PC-3 (cell line): ENCODE data around the gene CPB2. TPM values are rescaled to one million over a fixed set of nuclear protein-coding genes. Genes with fewer than 3 reads are reported as not detected.

ENCODE experiments used
- ATAC-seq: fragments of 200-7000 bp; cut with Tn5 transposase; 2 replicates; pipeline ENCODE4 v1.9.1; 2020; ENCODE audit warnings: mild to moderate bottlenecking, moderate library complexity
- BruUV-seq: library from RNA; stranded (reverse); fragments of 400-500 nt; replicated peaks from 2 replicates; lab custom pipeline; 2021; lab: Mats Ljungman, UMichigan
- CTCF ChIA-PET: fragments of 300-600 bp; sonication (Branson Sonifier 250); formaldehyde crosslinking; loops from one replicate; lab custom pipeline; 2022; ENCODE audit warnings: antibody characterized with exemption; lab: Charles Lee
- POLR2A ChIA-PET: fragments of 300-600 bp; sonication (Branson Sonifier 250); formaldehyde crosslinking; loops from one replicate; lab custom pipeline; 2022; ENCODE audit warnings: antibody characterized with exemption; ENCODE audit not compliant: unreplicated experiment; lab: Charles Lee
- DNase-seq: peaks from one replicate; pipeline ENCODE4 v3.0.0-alpha.2; 2015
- H2AFZ ChIP-seq: fragments of 300-600 bp; sonication (generic); 2 replicates; pipeline ENCODE4 v1.6.0; 2016; ENCODE audit warnings: antibody characterized with exemption, low read length
- H3F3A ChIP-seq: fragments of 300-600 bp; sonication (generic); one replicate; pipeline ENCODE4 v1.6.0; 2017; ENCODE audit warnings: antibody characterized with exemption, low read length, control low read depth, mild to moderate bottlenecking; ENCODE audit not compliant: unreplicated experiment
- H3K27ac ChIP-seq: fragments of 300-600 bp; sonication (generic); 2 replicates; pipeline ENCODE4 v1.5.1; 2016; ENCODE audit warnings: mild to moderate bottlenecking, low read length
- H3K27me3 ChIP-seq: fragments of 300-600 bp; sonication (generic); 2 replicates; pipeline ENCODE4 v1.6.1; 2016; ENCODE audit warnings: low read length, mixed read lengths
- H3K36me3 ChIP-seq: fragments of 300-600 bp; sonication (generic); 2 replicates; pipeline ENCODE4 v1.6.1; 2016; ENCODE audit warnings: low read depth, mixed run types, low read length, mixed read lengths
- H3K4me1 ChIP-seq: fragments of 300-600 bp; sonication (generic); 2 replicates; pipeline ENCODE4 v1.5.1; 2016; ENCODE audit warnings: low read length; ENCODE audit not compliant: insufficient read depth
- H3K4me2 ChIP-seq: fragments of 300-600 bp; sonication (generic); 2 replicates; pipeline ENCODE4 v1.6.0; 2016; ENCODE audit warnings: low read length
- H3K4me3 ChIP-seq: fragments of 300-600 bp; sonication (generic); 2 replicates; pipeline ENCODE4 v1.5.1; 2016; ENCODE audit warnings: mild to moderate bottlenecking, low read length, mixed read lengths
- H3K79me2 ChIP-seq: fragments of 300-600 bp; sonication (generic); 2 replicates; pipeline ENCODE4 v1.6.1; 2017; ENCODE audit warnings: low read length, mixed read lengths
- H3K9ac ChIP-seq: fragments of 300-600 bp; sonication (generic); 2 replicates; pipeline ENCODE4 v1.6.0; 2016; ENCODE audit warnings: mild to moderate bottlenecking, low read length
- H3K9me2 ChIP-seq: fragments of 300-600 bp; sonication (generic); replicated peaks from 2 replicates; pipeline ENCODE4 v1.6.1; 2016; ENCODE audit warnings: mixed run types, low read length, mixed read lengths
- H3K9me3 ChIP-seq: fragments of 300-600 bp; sonication (generic); 2 replicates; pipeline ENCODE4 v1.6.1; 2016; ENCODE audit warnings: low read length, mixed read lengths
- H4K20me1 ChIP-seq: fragments of 300-600 bp; sonication (generic); 2 replicates; pipeline ENCODE4 v1.6.1; 2016; ENCODE audit warnings: low read length, mixed read lengths
- CTCF ChIP-seq: fragments of 300-600 bp; sonication (generic); conservative IDR thresholded peaks from 2 replicates; pipeline ENCODE4 v1.5.1; 2017; ENCODE audit warnings: antibody characterized with exemption, low read depth, mild to moderate bottlenecking, low read length
- EZH2 ChIP-seq: fragments of 300-600 bp; sonication (generic); IDR thresholded peaks from one replicate; pipeline ENCODE4 v1.6.1; 2017; ENCODE audit warnings: antibody characterized with exemption, mild to moderate bottlenecking, low read length; ENCODE audit not compliant: unreplicated experiment
- EZH2phosphoT487 ChIP-seq: fragments of 300-600 bp; sonication (generic); IDR thresholded peaks from 2 replicates; pipeline ENCODE4 v1.6.1; 2018; ENCODE audit warnings: mild to moderate bottlenecking, antibody characterized with exemption, low read length, borderline replicate concordance
- intact Hi-C: fragments of 100-400 bp; cut with micrococcal nuclease; formaldehyde crosslinking; loops from 2 replicates; pipeline ENCODE4 v1.9.0; 2023
- total RNA-seq: library from RNA; depleted of rRNA; stranded (reverse); fragments of >200 nt; gene quantifications from 2 replicates; pipeline ENCODE4 v1.2.3, GENCODE V29; 2014

Gene CPB2
- total RNA-seq, 1 experiment from 2014 or later: not detected

GRCh38 chr13:46134494-46134893 lies 29.7 kb upstream of the CPB2 start:
- intact Hi-C loops: no loop called here
- H3K27me3 ChIP-seq: no peaks in the 10 kb centered on the region
- H2AFZ ChIP-seq: no peak overlapping the region
- H4K20me1 ChIP-seq: no peaks in the 10 kb centered on the region
- peak overlapping the region; percentile 22; the same call in 1 of the 2 replicates for H3K9ac ChIP-seq
- ChIA-PET POLR2A (interaction anchor here (0.5 kb wide), 1 partner anchor 14 kb away, joined by 3 read pairs; no protein-coding TSS in a partner anchor), CTCF (interaction anchor here (0.9 kb wide), 1 partner anchor 8 kb away, joined by 3 read pairs; no protein-coding TSS in a partner anchor)
- ATAC-seq (no peak), DNase-seq (no peak)
- no TSS peak for BruUV-seq
- H3K9me3 ChIP-seq: no peaks in the 10 kb centered on the region
- no peak for TF ChIP-seq EZH2phosphoT487
- TF ChIP-seq EZH2: no peak
- TF ChIP-seq CTCF: no peak
- peaks cover 19% of the 10 kb centered on the region for H3K4me1 ChIP-seq
- no peak overlapping the region for H3K4me3 ChIP-seq
- peak overlapping the region; percentile 72; the same call in 1 of the 2 replicates for H3K4me2 ChIP-seq
- no peaks in the 10 kb centered on the region for H3F3A ChIP-seq
- H3K27ac ChIP-seq: peak overlapping the region; percentile 68
- no peaks in the 10 kb centered on the region for H3K79me2 ChIP-seq
- peaks cover 24% of the 10 kb centered on the region; the same call in 1 of the 2 replicates for H3K36me3 ChIP-seq
- no peaks in the 10 kb centered on the region for H3K9me2 ChIP-seq

- Histone ChIP-seq H3K4me3 (no peak overlapping the region), H3K9me3 (no peaks in the 10 kb centered on the region), H3K4me2 (no peak overlapping the region), H3K9me2 (no peaks in the 10 kb centered on the region), H3F3A (no peaks in the 10 kb centered on the region), H3K79me2 (no peaks in the 10 kb centered on the region), H3K36me3 (peaks cover 14% of the 10 kb centered on the region; the same call in 1 of the 2 replicates), H4K20me1 (no peaks in the 10 kb centered on the region), H3K4me1 (peaks cover 19% of the 10 kb centered on the region), H2AFZ (no peak overlapping the region), H3K27me3 (no peaks in the 10 kb centered on the region), H3K27ac (no peak overlapping the region), H3K9ac (no peak overlapping the region)
- BruUV-seq: no TSS peak
- no peak for DNase-seq
- POLR2A ChIA-PET: no interaction called here
- intact Hi-C loops: no loop called here
- TF ChIP-seq CTCF: no peak
- no peak for TF ChIP-seq EZH2phosphoT487
- no peak for TF ChIP-seq EZH2
- ATAC-seq: no peak
- CTCF ChIA-PET: no interaction called here
Measured at GRCh38 chr13:46132109-46132508, 27.3 kb upstream of the CPB2 start.

- DNase-seq (no peak), ATAC-seq (no peak)
- Histone ChIP-seq H3K9me3 (no peaks in the 10 kb centered on the region), H2AFZ (no peak overlapping the region), H3K36me3 (peaks cover 15% of the 10 kb centered on the region), H3K4me1 (peaks cover 19% of the 10 kb centered on the region), H3K4me3 (no peak overlapping the region), H4K20me1 (no peaks in the 10 kb centered on the region), H3K4me2 (no peak overlapping the region), H3K79me2 (no peaks in the 10 kb centered on the region), H3K9ac (no peak overlapping the region), H3K27me3 (no peaks in the 10 kb centered on the region), H3K27ac (no peak overlapping the region), H3K9me2 (no peaks in the 10 kb centered on the region), H3F3A (no peaks in the 10 kb centered on the region)
- ChIA-PET POLR2A (no interaction called here), CTCF (no interaction called here)
- intact Hi-C loops: no loop called here
- TF ChIP-seq CTCF (no peak), EZH2phosphoT487 (no peak), EZH2 (no peak)
- no TSS peak for BruUV-seq
Measured at GRCh38 chr13:46131705-46132104, 26.9 kb upstream of the CPB2 start.
